NCI-H1694 (cell line): Measurements from ENCODE around the gene KANK2.

Experiments used
- DNase-seq: peaks from one replicate; lab custom pipeline; 2025; lab: John Stamatoyannopoulos, UW

The KANK2 gene

GRCh38 chr19:11197291-11198174, at the start of gene KANK2:
Gene KANK2 (minus strand): TSS chr19:11197545. CDS start chr19:11194511, 3,034 bp downstream.
- no peak for DNase-seq

DNA sequence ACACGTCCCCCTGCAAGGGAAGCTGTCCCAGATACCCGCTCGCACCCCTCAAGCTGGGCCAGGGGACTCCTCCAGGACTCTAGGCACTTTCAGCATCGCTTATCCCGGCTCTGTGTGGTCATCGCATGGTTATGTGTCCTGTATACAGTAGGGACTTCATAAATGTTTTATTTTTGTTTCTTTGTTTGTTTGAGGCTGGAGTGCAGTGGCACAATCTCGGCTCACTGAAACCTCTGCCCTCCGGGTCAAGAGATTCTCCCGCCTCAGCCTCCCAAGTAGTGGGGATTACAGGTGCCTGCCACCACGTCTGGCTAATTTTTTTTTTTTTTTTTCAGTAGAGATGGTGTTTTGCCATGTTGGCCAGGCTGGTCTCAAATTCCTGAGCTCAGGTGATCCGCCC, 49.6 kb upstream of the KANK2 start:
- no peak for DNase-seq

- no peak for DNase-seq
These were observed 47.7 kb upstream of the KANK2 start for GRCh38 chr19:11244846-11245589.

GRCh38 chr19:11243798-11244169, 46.4 kb upstream of the KANK2 start:
- DNase-seq: no peak

GRCh38 chr19:11242864-11243797, 45.8 kb upstream of the KANK2 start:
- DNase-seq: peak; percentile 52

DNA sequence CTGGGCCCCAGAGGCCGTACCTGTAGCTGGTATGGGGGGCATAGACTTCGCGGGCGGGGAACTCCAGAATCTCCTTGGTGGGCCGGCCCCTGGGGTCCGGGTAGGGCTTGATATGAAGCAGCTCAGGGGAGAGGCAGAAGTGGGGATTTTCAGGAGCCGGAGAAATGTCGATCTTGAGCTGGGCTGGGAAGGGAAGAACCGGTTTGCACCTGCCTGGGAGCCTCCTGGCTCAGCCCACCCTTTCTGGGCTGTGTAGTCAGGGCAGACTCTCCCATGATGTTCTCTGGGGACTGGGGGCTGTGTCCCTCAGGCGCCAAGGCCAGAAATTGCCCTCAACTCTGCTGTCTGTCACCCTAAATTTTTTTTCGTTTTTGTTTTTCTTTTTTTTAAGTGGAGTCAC, 44.7 kb upstream of the KANK2 start:
- no peak for DNase-seq

- no peak for DNase-seq
These were observed 42.7 kb upstream of the KANK2 start for GRCh38 chr19:11240008-11240444.

DNA sequence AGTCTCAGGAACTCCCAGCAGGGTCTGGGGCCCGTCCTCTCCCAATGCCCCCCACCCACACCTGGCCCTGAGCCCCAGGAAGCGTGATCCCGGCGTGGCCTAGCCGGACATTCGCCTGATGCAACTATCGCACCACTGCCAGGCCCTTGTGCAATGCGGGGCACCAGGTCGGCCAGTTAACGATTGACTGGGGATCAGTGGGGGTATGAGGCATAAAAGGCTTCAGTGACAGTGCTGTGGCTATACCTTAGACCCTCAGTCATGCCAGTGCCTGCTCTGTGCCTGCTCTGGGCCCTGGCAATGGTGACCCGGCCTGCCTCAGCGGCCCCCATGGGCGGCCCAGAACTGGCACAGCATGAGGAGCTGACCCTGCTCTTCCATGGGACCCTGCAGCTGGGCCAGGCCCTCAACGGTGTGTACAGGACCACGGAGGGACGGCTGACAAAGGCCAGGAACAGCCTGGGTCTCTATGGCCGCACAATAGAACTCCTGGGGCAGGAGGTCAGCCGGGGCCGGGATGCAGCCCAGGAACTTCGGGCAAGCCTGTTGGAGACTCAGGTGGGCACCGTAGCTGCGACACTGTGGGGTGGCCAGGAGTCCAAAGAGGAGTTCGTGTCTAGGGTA, 42.1 kb upstream of the KANK2 start, which contains the start of gene ANGPTL8:
TSS of gene ANGPTL8 (plus strand) at position 243 of the 624 bp plus-strand sequence. CDS start at position 262, 19 bp downstream.
- DNase-seq: no peak

DNA sequence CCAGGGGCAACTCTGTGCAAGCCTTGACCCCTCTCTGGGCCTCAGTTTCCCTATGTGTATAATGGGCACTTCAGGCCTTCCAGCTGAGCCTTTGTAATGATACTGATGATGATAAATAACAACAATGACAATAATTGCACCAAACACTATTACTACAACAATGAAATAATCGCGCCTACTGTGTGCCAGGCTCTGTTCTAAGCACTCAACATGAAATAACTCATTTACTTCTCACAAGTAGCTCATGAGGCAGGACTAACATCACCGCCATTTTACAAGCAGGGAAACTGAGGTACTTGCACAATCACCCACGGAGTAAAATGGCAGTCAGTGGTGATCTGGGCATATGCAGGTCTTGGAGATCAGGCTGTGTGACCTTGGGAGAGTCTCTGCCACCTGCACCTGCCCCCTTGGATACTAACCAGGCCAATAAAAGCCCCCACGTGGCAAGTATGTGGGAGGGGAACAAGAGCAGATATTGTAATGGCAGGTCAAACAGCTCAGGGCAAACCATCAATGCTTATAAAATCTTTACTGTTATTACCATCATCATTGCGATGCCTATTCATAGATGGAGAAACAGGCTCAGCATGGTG, 41.5 kb upstream of the KANK2 start:
- no peak for DNase-seq

DNA sequence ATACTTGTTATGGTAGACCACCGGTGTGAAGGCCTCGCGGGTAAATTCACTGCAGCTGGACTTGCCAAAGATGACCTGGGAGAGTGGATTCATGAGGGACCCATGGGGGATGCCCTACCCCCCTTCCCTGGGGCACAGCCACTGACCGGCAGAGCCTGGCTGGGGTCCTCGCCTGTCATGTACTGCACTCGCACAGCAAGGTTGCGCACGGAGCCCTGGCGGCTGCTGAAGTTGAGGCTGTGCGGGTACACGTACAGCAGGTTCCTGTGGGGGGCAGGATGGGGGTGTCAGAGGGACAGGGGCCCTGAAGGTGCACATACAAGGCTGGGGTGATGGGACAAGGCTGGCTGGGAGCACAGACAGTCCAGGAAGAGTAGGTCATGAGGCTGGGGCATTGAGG, 40.7 kb upstream of the KANK2 start:
- DNase-seq: no peak

- DNase-seq: no peak
These were observed 40.0 kb upstream of the KANK2 start for GRCh38 chr19:11237321-11237720.

GRCh38 chr19:11236324-11237301, 39.3 kb upstream of the KANK2 start:
- no peak for DNase-seq

DNA sequence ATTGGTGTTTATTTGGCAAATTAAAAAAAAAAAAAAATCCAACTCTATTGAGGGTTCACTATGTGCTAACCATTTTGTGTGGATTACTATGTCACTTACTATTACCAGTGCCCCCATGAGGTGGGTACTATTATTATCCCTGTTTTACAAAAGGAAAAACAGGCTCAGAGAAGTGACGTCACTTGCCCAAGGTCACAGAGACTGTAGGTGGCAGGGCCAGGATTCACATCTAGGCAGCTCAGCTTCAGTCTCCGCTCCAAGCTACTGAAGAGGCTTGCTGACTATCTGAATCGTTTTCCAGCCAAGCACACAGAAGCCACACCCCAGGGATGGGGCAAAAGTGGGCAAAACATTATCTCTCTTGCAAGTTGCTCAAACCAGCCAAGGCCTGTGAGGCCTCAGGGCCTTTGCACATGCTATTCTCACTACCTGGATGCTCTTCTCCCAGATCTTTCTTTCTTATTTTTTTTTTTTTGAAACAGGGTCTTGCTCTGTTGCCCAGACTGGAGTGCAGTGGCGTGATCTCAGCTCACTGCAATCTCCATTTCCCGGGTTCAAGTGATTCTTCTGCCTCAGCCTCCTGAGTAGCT, 37.2 kb upstream of the KANK2 start:
- DNase-seq: no peak

- DNase-seq: no peak
These were observed 35.7 kb upstream of the KANK2 start for GRCh38 chr19:11233073-11233472.

DNA sequence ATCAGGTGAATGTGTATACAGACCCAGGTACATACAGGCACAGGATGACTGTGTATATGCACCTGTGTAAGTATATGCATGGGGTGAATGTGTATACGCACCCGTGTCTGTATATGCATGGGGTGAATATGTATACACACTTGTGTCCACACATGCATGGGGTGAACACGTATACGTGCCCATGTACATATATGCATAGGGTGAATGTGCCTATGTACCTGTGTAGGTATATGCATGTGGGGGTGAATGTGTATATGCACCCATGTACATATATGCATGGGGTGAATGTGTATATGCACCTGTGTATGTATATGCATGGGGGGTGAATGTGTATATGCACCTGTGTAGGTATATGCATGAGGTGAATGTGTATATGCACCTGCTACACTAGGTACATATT, 35.2 kb upstream of the KANK2 start:
- no peak for DNase-seq

DNA sequence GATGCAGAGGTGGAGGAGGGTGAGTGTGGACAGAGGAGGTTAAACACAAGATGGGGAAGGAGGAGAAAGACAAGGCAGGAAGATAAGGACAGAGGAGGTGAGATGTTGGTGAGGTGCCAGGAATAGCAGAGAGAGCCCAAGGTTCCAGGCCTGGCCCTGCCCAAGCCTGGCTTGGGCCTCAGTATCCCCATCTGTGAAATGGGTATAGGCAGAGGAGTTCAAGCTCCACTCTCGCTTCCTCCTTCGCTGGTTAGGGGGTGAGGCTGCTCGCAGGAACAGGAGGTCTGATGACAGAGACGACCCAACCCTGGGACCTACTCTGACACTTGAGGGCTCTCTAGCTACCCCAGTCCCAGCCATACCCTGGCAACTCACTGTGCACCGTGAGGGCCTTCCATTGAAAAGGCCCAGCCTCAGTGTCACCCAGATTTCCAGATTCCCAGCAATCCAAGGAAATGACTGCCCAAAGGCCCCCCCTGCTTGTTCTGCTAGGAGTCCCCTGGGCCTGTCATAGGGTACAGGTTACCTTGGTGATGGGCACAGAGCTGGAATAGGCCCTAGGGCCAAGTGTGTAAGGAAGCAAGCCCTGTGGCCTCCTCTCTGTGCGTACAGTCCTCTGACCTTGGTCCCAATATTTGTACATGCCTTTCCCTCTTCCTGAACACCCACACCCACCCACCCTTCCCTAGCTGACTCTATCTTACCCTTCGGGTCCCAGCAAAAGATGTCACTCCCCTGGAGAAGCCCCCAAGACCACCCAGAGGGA, 33.5 kb upstream of the KANK2 start:
- DNase-seq: no peak

DNA sequence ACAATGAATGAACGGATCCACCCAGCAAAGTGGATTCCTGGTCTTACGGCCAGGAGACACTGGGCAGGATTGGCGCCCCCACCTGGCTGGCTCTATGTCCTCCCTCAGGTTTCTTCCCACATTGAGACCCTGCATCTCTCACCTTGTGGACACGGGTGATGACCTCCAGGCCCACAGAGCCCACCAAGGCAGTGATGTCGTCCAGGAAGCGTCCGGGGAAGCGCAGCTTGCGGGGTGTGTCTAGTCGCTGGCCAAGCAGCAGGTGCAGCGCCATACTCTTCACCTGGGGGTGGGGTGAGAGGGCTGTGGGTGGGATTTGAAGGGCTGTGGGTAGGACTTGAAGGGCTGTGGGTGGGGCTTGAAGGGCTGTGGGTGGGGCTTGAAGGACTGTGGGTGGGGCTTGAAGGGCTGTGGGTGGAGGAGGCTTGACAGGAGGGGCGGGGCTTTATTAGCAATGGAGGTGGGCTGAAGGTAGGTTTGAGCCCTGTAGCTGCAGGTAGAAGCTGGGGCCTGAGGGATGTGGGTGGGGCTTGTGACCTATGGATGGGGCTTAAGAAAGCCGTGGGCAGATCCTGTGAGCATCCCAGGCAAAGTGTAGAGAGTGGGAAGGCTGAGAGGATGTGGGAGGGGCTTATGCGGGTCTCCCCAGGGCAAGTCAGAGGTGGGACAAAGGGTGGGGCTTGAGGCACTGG, 30.0 kb upstream of the KANK2 start:
- DNase-seq: no peak

- no peak for DNase-seq
These were observed 29.4 kb upstream of the KANK2 start for GRCh38 chr19:11226716-11227166.
